ENCODE data around the gene CCDC141.

The CCDC141 gene

GRCh38 chr2:178908810-178909209 lies 141.1 kb downstream of the CCDC141 start:
- TF ChIP-seq REST (IDR thresholded peaks at IDR 0.05; ENCODE audit: insufficient read depth in 1 of 2, low read depth in 2 of 2, low read length in 2 of 2) (no peak), SIN3A (IDR thresholded peaks at IDR 0.05; ENCODE audit: borderline replicate concordance, insufficient read depth, low read length) (no peak), FOXP2 (optimal IDR thresholded peaks at IDR 0.05; ENCODE audit: borderline replicate concordance, extremely low read depth, extremely low read length, insufficient read depth) (no peak), TAF1 (IDR thresholded peaks at IDR 0.05; ENCODE audit: borderline replicate concordance, insufficient read depth, low read length) (no peak), POLR2AphosphoS5 (IDR thresholded peaks at IDR 0.05; ENCODE audit: low read depth, low read length) (no peak)

GRCh38 chr2:178905261-178905660 lies 144.7 kb downstream of the CCDC141 start:
- no peak for TF ChIP-seq REST (IDR thresholded peaks at IDR 0.05; ENCODE audit: insufficient read depth in 1 of 2, low read depth in 2 of 2, low read length in 2 of 2)

- TF ChIP-seq POLR2AphosphoS5 (IDR thresholded peaks at IDR 0.05; ENCODE audit: low read depth, low read length), result no peak
- TF ChIP-seq FOXP2 (optimal IDR thresholded peaks at IDR 0.05; ENCODE audit: borderline replicate concordance, extremely low read depth, extremely low read length, insufficient read depth), result no peak
- no peak for TF ChIP-seq REST (IDR thresholded peaks at IDR 0.05; ENCODE audit: insufficient read depth in 1 of 2, low read depth in 2 of 2, low read length in 2 of 2)
- no peak for TF ChIP-seq SIN3A (IDR thresholded peaks at IDR 0.05; ENCODE audit: borderline replicate concordance, insufficient read depth, low read length)
- no peak for TF ChIP-seq TAF1 (IDR thresholded peaks at IDR 0.05; ENCODE audit: borderline replicate concordance, insufficient read depth, low read length)
Observed at GRCh38 chr2:178899656-178900055, 150.3 kb downstream of the CCDC141 start.

GRCh38 chr2:178895872-178896271 lies 154.1 kb downstream of the CCDC141 start:
- no peak for TF ChIP-seq SIN3A (IDR thresholded peaks at IDR 0.05; ENCODE audit: borderline replicate concordance, insufficient read depth, low read length)
- TF ChIP-seq FOXP2 (optimal IDR thresholded peaks at IDR 0.05; ENCODE audit: borderline replicate concordance, extremely low read depth, extremely low read length, insufficient read depth), result no peak
- no peak for TF ChIP-seq POLR2AphosphoS5 (IDR thresholded peaks at IDR 0.05; ENCODE audit: low read depth, low read length)
- no peak for TF ChIP-seq REST (IDR thresholded peaks at IDR 0.05; ENCODE audit: insufficient read depth in 1 of 2, low read depth in 2 of 2, low read length in 2 of 2)
- TF ChIP-seq TAF1 (IDR thresholded peaks at IDR 0.05; ENCODE audit: borderline replicate concordance, insufficient read depth, low read length), result no peak

- TF ChIP-seq SIN3A (IDR thresholded peaks at IDR 0.05; ENCODE audit: borderline replicate concordance, insufficient read depth, low read length) (no peak), POLR2AphosphoS5 (IDR thresholded peaks at IDR 0.05; ENCODE audit: low read depth, low read length) (no peak)
Observed at GRCh38 chr2:178895171-178895570, 154.8 kb downstream of the CCDC141 start.
